GM19328 (cell line): ENCODE results near the gene JUP.

Experiments used
- ATAC-seq: cut with Tn5 transposase; IDR thresholded peaks from one replicate; pipeline ENCODE4 v1.9.1; 2021; ENCODE audit warnings: mild to moderate bottlenecking, moderate library complexity; ENCODE audit not compliant: unreplicated experiment

Gene JUP

DNA sequence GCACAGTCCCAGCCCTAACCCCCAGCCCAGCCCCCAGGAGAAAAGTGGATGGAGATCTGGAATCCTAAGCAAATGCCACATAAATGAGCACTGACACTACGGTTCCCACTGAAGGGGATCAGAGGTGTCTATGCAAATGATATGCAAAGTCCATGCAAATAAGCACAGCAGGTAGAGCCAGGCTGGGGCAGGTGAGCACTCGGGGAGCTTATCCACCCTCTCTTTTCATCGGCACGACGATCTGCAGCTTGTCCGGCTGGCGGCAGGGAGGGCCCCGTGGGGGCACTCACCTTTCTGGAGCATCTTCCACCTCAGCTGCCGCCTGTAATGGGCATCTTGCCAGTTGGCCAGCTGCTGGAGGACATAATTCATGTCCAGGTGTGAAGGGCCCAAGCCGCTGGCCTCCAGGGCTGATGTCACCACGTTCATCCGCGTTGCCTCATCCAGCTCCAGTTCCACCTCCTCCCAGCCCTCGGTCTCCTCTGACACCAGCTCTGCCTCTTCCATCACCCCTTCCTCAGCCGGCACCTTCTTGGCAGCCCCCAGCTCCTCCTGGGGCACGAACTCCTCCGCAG lies 61.9 kb downstream of the JUP start:
- no peak for ATAC-seq

GRCh38 chr17:41723801-41724475 lies 62.6 kb downstream of the JUP start:
- ATAC-seq: no peak

DNA sequence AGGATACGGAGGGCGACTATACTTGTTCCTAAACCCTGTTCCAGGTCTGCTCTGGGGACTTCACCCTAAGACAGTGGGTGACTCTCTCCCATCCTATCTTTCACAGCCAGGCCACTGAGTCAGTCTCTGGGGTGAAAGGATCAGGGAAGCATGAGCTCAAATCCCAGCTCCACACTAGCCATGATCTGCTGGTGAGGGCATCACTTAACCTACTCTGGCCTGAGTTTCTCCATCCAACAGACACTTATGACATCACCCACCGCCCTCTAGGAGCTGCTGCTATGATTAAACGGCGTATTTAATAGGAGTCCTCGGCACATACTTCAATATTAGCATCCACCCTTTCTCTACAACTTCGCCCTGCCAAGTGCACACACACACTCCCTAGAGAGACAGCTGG lies 64.3 kb downstream of the JUP start:
- no peak for ATAC-seq

GRCh38 chr17:41718287-41718645 lies 68.2 kb downstream of the JUP start:
- ATAC-seq: no peak

GRCh38 chr17:41717408-41718286 lies 68.9 kb downstream of the JUP start:
- ATAC-seq: no peak

GRCh38 chr17:41711669-41712400 lies 74.7 kb downstream of the JUP start, which contains the start of gene GAST:
GAST (plus strand) TSS chr17:41712331; CDS start chr17:41715437, 3,106 bp downstream.
- ATAC-seq: no peak

DNA sequence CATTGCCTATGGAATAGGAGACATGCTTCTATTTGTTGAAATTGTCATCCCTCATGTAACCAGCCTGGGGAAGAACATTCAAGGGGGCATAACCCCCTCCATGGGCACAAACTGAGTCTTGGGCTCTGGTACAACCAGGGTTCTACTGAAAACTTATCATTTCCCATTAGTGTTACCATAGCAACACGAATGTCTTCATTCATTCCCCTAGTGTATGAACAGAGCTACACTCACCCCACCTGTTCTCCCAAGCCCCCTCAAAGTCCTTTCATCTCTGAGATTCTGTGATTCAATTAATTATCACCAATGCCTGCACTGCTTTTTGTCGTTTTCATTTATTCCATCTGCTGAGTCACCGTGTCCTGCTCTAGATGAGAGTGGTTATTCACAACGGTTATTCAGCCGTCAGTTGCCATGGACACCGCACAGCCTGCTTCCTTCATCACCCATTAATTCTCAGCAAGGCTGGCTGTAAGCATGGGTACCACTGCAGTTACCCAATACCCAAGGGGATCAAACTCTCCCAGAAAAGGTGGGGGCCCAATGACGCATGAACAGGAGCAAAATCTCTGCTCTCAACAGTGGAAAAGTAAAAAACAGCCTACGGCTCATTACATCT lies 75.9 kb downstream of the JUP start:
- no peak for ATAC-seq

DNA sequence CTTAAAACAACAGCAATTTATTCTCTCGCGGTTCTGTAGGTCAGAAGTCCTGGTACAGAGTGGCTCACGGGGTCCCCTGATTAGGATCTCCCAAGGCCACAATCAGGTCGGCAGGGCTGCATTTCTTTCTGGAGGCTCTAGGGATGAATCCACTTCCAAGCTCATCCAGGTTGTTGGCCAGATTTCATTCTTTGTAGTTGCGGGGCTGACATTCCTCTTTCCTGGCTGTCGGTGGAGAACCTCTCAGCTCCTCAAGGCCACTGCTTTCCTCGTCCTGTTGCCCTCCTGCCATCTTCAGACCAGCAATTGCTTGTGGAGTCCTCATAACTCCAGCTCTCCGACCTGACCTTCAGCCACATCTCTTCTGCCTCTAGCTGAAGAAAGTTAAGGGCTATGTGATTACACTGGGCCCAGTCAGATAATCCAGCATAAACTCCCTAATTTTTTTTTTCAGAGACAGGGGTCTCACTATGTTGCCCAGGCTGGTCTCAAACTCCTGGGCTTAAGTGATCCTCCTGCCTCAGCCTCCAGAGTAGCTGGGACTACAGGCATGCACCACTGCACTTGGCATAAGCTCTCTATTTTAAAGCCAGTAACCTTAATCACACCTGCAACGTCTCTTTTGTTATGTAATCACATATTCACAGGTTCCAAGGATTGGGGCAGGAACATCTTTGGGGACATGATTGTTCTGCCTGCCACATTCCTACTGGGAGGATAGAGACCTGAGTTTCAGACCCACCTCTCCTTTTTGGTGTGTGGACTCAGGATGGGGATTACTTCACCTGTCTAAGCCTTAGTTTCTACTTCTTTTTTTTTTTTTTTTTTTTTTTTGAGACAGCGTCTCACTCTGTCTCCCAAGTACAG lies 78.5 kb downstream of the JUP start:
- no peak for ATAC-seq

GRCh38 chr17:41705271-41705991 lies 81.1 kb downstream of the JUP start:
- no peak for ATAC-seq
